ENCODE results near the gene EEF2K. TPM values are rescaled to one million over a fixed set of nuclear protein-coding genes. Genes with fewer than 3 reads are reported as not detected.
"Not testable (repeated sequence)": the region's sequence is repeated elsewhere in the genome, so short reads cannot be mapped to it uniquely, and the experiment has no call there.

EEF2K gene
- total and polyA plus RNA-seq, 4 donors = 5.6 to 40.8 (median 17.4) TPM

DNA sequence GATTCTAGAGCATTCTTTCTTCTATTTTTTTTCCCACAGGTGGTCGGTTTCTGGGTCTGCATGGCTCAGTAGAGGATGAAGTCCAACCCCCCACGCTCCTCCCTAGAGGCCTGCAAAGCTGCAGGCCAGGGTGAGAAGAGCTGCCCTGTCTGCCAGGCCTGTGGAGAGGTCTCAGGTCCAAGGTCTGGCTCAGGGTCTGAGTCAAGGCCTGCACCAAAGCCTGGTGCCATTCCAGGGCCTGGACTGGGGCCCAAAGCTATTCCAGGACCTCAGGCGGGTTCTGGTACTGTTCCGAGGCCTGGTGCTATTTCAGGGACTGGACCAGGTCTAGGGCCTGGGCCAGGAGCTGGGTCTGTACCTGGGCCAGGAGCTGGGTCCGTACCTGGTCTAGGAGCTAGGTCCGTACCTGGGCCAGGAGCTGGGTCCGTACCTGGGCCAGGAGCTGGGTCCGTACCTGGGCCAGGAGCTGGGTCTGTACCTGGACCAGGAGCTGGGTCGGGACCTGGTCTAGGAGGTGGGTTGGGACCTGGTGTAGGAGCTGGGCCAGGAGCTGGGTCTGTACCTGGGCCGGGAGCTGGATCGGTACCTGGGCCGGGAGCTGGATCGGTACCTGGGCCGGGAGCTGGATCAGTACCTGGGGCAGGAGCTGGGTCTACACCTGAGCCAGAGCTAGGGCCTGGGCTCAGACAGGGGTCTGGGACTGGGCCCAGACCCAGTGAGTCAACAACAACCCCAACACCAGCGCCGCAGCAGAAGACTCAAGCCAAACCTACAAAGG is 40.4 kb upstream of the EEF2K start:
- peaks cover 0 to 5% (median 0%) of the 10 kb centered on the region in 5 donors for H3K4me1 ChIP-seq (ENCODE audit: control insufficient read depth in 5 of 5, insufficient read depth in 5 of 5, low read length in 5 of 5)
- H3K36me3 ChIP-seq (ENCODE audit: control insufficient read depth in 4 of 4, insufficient read depth in 4 of 4, low read length in 4 of 4) = no peaks in the 10 kb centered on the region
- no peak overlapping the region for H3K27ac ChIP-seq (ENCODE audit: low read depth in 1 of 2, low read length in 1 of 2)
- DNase-seq (no peak), ATAC-seq (ENCODE audit: insufficient read depth, low FRiP score) (no peak)
- no peak overlapping the region for H3K4me3 ChIP-seq
- H3K9me3 ChIP-seq (ENCODE audit: control insufficient read depth in 4 of 4, insufficient read depth in 3 of 4, low read length in 3 of 4) = peaks cover 0 to 10% (median 0%) of the 10 kb centered on the region in 4 donors
- no peak overlapping the region for H3K9ac ChIP-seq (ENCODE audit: insufficient read depth in 1 of 2, low read length in 2 of 2)
- TF ChIP-seq, protein P1, sequence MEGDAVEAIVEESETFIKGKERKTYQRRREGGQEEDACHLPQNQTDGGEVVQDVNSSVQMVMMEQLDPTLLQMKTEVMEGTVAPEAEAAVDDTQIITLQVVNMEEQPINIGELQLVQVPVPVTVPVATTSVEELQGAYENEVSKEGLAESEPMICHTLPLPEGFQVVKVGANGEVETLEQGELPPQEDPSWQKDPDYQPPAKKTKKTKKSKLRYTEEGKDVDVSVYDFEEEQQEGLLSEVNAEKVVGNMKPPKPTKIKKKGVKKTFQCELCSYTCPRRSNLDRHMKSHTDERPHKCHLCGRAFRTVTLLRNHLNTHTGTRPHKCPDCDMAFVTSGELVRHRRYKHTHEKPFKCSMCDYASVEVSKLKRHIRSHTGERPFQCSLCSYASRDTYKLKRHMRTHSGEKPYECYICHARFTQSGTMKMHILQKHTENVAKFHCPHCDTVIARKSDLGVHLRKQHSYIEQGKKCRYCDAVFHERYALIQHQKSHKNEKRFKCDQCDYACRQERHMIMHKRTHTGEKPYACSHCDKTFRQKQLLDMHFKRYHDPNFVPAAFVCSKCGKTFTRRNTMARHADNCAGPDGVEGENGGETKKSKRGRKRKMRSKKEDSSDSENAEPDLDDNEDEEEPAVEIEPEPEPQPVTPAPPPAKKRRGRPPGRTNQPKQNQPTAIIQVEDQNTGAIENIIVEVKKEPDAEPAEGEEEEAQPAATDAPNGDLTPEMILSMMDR (IDR thresholded peaks at IDR 0.05; ENCODE audit: control extremely low read depth, extremely low read depth) = no peak
- peaks cover 0 to 15% (median 10%) of the 10 kb centered on the region in 3 donors for H3K27me3 ChIP-seq (ENCODE audit: control insufficient read depth in 3 of 3, insufficient read depth in 3 of 3, low read length in 2 of 3)
- 93 to 95% methylated on average over 16 of the region's 16 CpGs for WGBS, 2 donors

DNA sequence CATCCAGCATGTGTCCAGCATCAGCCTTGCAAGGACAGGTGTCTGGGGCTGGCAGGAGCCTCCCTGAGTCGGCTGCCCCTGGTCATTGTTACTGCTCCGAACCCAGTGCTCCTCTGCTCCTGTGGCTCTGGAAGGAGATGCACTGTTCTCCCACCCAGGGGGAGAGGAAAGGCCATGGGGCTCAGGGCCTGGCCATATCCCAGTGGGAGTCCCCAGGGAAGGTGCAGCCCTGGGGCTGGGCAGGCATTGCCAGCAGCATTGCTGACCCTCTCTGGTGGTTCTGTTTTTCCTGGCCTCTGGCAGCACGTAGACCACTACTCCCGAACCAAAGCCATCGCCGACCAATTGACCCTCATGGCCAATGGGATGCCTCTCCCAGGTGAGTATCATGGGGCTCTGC is 34.1 kb upstream of the EEF2K start:
- Histone ChIP-seq H3K27me3 (ENCODE audit: control insufficient read depth in 3 of 3, insufficient read depth in 3 of 3, low read length in 2 of 3) (no peaks in the 10 kb centered on the region), H3K36me3 (ENCODE audit: control insufficient read depth in 4 of 4, insufficient read depth in 4 of 4, low read length in 4 of 4) (no peaks in the 10 kb centered on the region), H3K27ac (ENCODE audit: low read depth in 1 of 2, low read length in 1 of 2) (no peak overlapping the region), H3K4me1 (ENCODE audit: control insufficient read depth in 5 of 5, insufficient read depth in 5 of 5, low read length in 5 of 5) (no peaks in the 10 kb centered on the region), H3K9ac (ENCODE audit: insufficient read depth in 1 of 2, low read length in 2 of 2) (no peak overlapping the region), H3K9me3 (ENCODE audit: control insufficient read depth in 4 of 4, insufficient read depth in 3 of 4, low read length in 3 of 4) (no peaks in the 10 kb centered on the region), H3K4me3 (no peak overlapping the region)
- no peak for DNase-seq
- 92 to 97% methylated on average over 6 of the region's 6 CpGs for WGBS, 2 donors
- TF ChIP-seq, protein P1 (IDR thresholded peaks at IDR 0.05; ENCODE audit: control extremely low read depth, extremely low read depth) = no peak
- no peak for ATAC-seq (ENCODE audit: insufficient read depth, low FRiP score)

DNA sequence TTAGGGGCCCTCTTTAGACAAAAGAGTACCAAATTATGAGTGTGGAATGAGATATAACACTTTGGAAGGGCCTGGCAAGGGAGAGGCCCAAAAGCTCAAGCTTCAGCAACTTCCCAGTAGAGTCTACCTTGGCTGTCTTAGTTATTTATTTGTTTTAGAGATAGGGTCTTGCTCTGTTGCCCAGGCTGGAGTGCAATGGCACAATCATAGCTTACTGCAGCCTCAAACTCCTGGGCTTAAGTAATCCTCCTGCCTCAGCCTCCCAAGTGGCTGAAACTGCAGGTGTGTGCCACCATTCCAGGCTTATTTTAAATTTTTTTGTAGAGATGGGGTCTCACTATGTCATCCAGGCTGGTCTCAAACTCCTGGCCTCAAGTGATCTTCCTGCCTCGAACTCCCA is 33.4 kb upstream of the EEF2K start:
- not testable (repeated sequence) for H3K36me3 ChIP-seq (ENCODE audit: control insufficient read depth in 4 of 4, insufficient read depth in 4 of 4, low read length in 4 of 4); H3K9me3 ChIP-seq (ENCODE audit: control insufficient read depth in 4 of 4, insufficient read depth in 3 of 4, low read length in 3 of 4); H3K4me3 ChIP-seq; H3K27ac ChIP-seq (ENCODE audit: low read depth in 1 of 2, low read length in 1 of 2); ATAC-seq (ENCODE audit: insufficient read depth, low FRiP score); H3K4me1 ChIP-seq (ENCODE audit: control insufficient read depth in 5 of 5, insufficient read depth in 5 of 5, low read length in 5 of 5); H3K27me3 ChIP-seq (ENCODE audit: control insufficient read depth in 3 of 3, insufficient read depth in 3 of 3, low read length in 2 of 3); H3K9ac ChIP-seq (ENCODE audit: insufficient read depth in 1 of 2, low read length in 2 of 2); DNase-seq
- 82 to 100% methylated on average over 1 of the region's 1 CpG for WGBS, 2 donors

DNA sequence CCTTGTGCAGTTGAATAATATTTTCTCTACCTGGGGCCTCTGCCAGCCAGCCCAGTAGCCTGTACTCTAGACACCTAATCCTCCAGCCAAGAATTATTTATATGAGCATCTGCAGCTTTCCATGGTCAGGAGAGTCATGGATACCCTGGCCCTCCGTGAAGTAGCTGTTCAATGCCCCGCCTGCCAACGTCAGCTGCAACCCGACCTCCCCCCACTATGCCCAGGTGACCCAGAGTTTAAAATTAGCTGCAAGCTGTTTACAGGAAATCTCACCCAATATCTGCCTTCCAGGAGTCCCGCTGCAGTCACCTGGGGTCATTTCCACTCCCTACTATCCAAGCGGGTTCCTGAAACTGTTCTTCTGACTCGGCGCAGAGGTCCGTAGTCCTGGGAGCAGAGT is 31.4 kb upstream of the EEF2K start:
- Histone ChIP-seq H3K4me3 (no peak overlapping the region), H3K9me3 (ENCODE audit: control insufficient read depth in 4 of 4, insufficient read depth in 3 of 4, low read length in 3 of 4) (no peaks in the 10 kb centered on the region), H3K9ac (ENCODE audit: insufficient read depth in 1 of 2, low read length in 2 of 2) (no peak overlapping the region), H3K36me3 (ENCODE audit: control insufficient read depth in 4 of 4, insufficient read depth in 4 of 4, low read length in 4 of 4) (no peaks in the 10 kb centered on the region), H3K4me1 (ENCODE audit: control insufficient read depth in 5 of 5, insufficient read depth in 5 of 5, low read length in 5 of 5) (no peaks in the 10 kb centered on the region), H3K27ac (ENCODE audit: low read depth in 1 of 2, low read length in 1 of 2) (no peak overlapping the region), H3K27me3 (ENCODE audit: control insufficient read depth in 3 of 3, insufficient read depth in 3 of 3, low read length in 2 of 3) (no peaks in the 10 kb centered on the region)
- DNase-seq (peak in 1 of 3 donors; percentile 6), ATAC-seq (ENCODE audit: insufficient read depth, low FRiP score) (no peak)
- WGBS, 2 donors = 52 to 53% methylated on average over 9 of the region's 9 CpGs
- TF ChIP-seq, protein P1 (IDR thresholded peaks at IDR 0.05; ENCODE audit: control extremely low read depth, extremely low read depth) = no peak
